T-helper 2 cell (primary cell): Measurements from ENCODE around the gene SHISA2.
A peak's percentile ranks its signal among the peaks of the same experiment; 100 is the strongest.

ENCODE experiments used
- DNase-seq, 5 experiments: peaks; one replicate each; pipeline versions ENCODE4 v3.0.0 to v3.0.0-alpha.2; 2012 to 2022

SHISA2 gene

GRCh38 chr13:26017196-26017921 is 34.5 kb downstream of the SHISA2 start:
- DNase-seq = no peak

- DNase-seq = no peak
Measured at GRCh38 chr13:26016189-26016588, 35.6 kb downstream of the SHISA2 start.

GRCh38 chr13:26015271-26016125 is 36.3 kb downstream of the SHISA2 start:
- no peak for DNase-seq

GRCh38 chr13:26012995-26013394 is 38.8 kb downstream of the SHISA2 start:
- DNase-seq = no peak

DNA sequence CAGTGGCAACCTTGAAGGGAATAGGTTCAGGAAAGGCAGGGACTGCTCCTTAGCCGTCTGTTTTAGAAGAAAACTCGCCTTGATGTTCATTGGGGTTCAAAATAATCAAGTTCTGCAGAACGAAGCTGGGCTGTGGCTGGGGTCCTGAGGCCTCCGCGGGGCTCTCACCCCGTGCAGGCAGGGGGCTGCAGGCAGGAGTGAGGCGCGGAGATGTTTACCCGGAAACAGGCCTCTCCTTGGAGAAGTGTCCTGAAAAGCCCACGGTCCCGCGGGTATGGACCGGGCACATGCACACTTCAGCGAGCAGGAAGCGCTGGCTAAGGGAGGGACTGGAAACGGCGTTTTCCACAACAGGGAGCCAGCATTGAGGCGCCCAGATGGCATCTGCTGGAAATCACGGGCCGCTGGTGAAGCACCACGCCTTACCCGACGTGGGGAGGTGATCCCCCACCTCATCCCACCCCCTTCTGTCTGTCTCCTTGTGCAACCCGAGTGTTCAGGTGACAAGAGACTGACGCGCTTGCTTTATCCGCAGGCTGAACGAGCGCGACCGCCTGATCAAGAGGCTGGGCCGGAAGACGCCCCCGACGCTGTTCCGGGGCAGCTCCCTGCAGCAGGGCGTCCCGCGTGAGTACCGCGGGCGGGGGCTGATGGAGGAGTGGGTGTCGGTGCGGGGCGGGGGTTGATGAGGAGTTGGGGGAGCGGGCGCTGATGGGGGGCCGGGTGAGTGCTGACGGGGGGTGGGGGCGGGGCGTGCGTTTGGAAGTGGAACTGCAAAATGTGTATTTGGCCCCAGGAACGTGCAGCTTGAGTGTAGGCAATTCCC is 39.6 kb downstream of the SHISA2 start:
- peak; percentile 13 to 75 (median 47) for DNase-seq

DNA sequence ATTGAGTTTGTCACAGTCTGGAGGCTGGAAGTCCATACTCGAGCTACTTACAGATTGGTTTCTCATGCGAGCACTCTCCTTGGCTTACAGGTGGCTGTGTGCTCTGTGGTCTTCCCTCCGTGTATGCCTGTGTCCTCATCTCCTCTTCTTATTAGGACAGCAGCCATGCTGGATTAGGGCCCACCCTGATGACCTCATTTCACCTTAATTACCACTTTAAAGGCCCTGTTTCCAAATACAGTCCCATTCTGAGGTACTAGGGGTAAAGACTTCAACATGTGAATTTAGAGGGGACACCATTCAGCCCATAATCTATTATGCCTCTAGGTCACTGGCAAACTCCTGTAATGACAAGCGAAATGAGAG is 40.6 kb downstream of the SHISA2 start:
- DNase-seq = no peak

DNA sequence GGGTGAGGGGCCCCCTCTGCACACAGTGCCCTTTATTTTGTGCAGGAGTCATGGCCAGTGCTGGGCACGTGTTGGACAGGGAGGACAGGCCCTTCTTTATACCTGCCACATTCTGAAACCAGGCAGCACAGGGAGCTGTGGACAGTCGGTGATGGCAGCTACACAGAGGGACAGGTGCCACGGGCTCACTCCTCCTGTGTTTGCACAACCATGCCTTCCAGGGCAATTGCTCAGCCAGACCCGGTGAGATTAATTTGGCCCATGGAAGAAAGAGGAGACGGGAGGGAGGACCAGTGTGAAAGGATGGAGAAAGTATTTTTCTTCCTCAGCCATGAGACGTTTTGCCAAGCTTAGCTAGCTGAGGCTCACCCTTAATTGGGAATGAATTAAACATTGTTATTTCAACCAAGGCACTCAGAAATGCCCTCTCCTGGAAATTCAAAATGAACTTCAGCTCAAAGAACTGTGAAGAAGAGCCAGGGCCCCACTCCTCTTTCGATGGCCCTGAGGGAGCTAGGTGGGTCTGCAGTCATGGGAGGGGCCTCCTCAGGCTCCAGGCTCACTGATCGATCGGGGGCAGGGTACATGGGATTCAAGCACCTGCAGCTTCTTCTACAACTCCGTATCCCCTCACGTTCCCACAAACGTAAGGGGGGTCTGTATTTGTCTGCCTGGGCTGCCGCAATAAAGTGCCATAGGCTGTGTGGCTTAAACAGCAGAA is 41.2 kb downstream of the SHISA2 start:
- DNase-seq = no peak

DNA sequence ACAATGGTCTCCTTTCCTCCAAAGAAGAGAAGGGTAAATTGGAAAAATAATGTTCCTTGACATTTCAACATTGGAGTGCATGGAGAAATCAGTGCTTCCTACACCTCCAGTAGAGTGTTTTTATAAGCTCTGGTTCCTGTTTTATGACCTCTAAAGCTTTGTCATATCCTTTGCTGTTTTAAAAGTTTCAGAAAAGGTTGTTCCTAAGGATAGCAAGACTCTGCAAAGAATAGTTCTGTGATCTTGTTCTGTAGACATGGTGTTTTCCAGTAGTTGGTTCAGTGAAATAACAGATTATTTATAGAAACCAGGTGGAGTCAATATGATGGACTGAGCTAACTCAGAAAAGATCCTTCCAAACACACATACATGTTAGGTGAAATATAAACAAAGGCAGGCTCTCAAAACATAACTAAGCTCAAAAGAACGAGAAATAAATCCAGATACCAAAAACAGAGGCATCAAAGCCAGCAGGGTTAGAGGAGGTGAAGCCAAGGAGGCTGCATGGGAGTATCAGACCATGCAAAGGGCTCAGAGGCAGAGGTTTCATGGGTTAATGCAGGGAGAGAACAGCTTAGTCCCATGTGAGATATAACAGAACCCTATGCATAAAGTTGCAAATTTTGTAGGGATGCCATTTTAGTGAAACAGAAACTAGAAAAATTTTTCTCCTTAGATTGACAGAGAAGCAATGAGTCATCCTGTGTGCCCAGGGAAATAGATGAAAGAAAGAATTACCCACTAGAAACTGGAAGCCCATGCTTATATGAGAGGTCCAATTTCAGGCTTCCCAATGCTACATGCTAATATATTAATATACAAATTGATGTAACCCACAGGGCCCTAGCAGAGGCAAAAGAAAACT is 44.3 kb downstream of the SHISA2 start:
- no peak for DNase-seq
